PC-9 (cell line): ENCODE results near the gene THADA. TPM values are rescaled to one million over a fixed set of nuclear protein-coding genes. Genes with fewer than 3 reads are reported as not detected.

Experiments
- BruUV-seq: library from RNA; stranded (reverse); fragments of 400-500 nt; replicated peaks from 2 replicates; lab custom pipeline; 2021; lab: Mats Ljungman, UMichigan
- CTCF ChIA-PET: fragments of 300-600 bp; sonication (Branson Sonifier 250); formaldehyde crosslinking; loops from one replicate; lab custom pipeline; 2022; ENCODE audit warnings: antibody characterized with exemption; lab: Charles Lee
- POLR2A ChIA-PET: fragments of 300-600 bp; sonication (Branson Sonifier 250); formaldehyde crosslinking; loops from one replicate; lab custom pipeline; 2022; ENCODE audit warnings: antibody characterized with exemption; ENCODE audit not compliant: unreplicated experiment; lab: Charles Lee
- DNase-seq, 2 experiments: peaks; one replicate each; pipeline versions ENCODE4 v3.0.0 to v3.0.0-alpha.2; 2015 to 2022; ENCODE audit warnings: mixed read lengths in 1 of 2
- H2AFZ ChIP-seq: fragments of 200-600 bp; sonication (generic); 2 replicates; pipeline ENCODE4 v1.8.1; 2017; ENCODE audit warnings: antibody characterized with exemption
- H3F3A ChIP-seq: fragments of 200-600 bp; sonication (generic); 2 replicates; pipeline ENCODE4 v1.8.1; 2017; ENCODE audit warnings: antibody characterized with exemption, mild to moderate bottlenecking, low read depth; ENCODE audit not compliant: insufficient read depth
- H3K27ac ChIP-seq: fragments of 200-600 bp; sonication (generic); 2 replicates; pipeline ENCODE4 v1.6.1; 2016; ENCODE audit warnings: mixed run types
- H3K27me3 ChIP-seq: fragments of 200-600 bp; sonication (generic); 2 replicates; pipeline ENCODE4 v1.6.1; 2016; ENCODE audit warnings: low read depth, mixed run types; ENCODE audit not compliant: insufficient read depth
- H3K36me3 ChIP-seq: fragments of 200-600 bp; sonication (generic); 2 replicates; pipeline ENCODE4 v1.6.1; 2016; ENCODE audit warnings: low read depth, mixed run types
- H3K4me1 ChIP-seq: fragments of 200-600 bp; sonication (generic); replicated peaks from 2 replicates; pipeline ENCODE4 v1.6.1; 2016; ENCODE audit warnings: mixed run types; ENCODE audit not compliant: insufficient read depth
- H3K4me2 ChIP-seq: fragments of 200-600 bp; sonication (generic); 2 replicates; pipeline ENCODE4 v1.6.1; 2017; ENCODE audit warnings: mixed run types
- H3K4me3 ChIP-seq: fragments of 200-600 bp; sonication (generic); 2 replicates; pipeline ENCODE4 v1.6.1; 2016; ENCODE audit warnings: mixed run types
- H3K79me2 ChIP-seq: fragments of 200-600 bp; sonication (generic); 2 replicates; pipeline ENCODE4 v1.6.1; 2017; ENCODE audit warnings: low read depth, mixed run types
- H3K9me2 ChIP-seq: fragments of 200-600 bp; sonication (generic); 2 replicates; pipeline ENCODE4 v1.8.1; 2017; ENCODE audit warnings: mild to moderate bottlenecking; ENCODE audit not compliant: insufficient read depth
- H3K9me3 ChIP-seq: fragments of 200-600 bp; sonication (generic); 2 replicates; pipeline ENCODE4 v1.8.1; 2016; ENCODE audit warnings: low read depth; ENCODE audit not compliant: insufficient read depth
- H4K20me1 ChIP-seq: fragments of 200-600 bp; sonication (generic); 2 replicates; pipeline ENCODE4 v1.8.1; 2017; ENCODE audit not compliant: insufficient read depth
- EZH2 ChIP-seq: fragments of 200-600 bp; sonication (generic); IDR thresholded peaks from 2 replicates; pipeline ENCODE4 v1.8.0; 2017; ENCODE audit warnings: antibody characterized with exemption, low read depth
- intact Hi-C: fragments of 100-400 bp; cut with micrococcal nuclease; formaldehyde crosslinking; loops from one replicate; pipeline ENCODE4 v1.10.0; 2022; ENCODE audit not compliant: unreplicated experiment
- total RNA-seq: library from RNA; stranded (reverse); gene quantifications from 2 replicates; pipeline ENCODE4 v1.2.3, GENCODE V29; 2021
- TF ChIP-seq, protein P1 (sequence below): fragments of 200-600 bp; sonication (generic); conservative IDR thresholded peaks from 2 replicates; pipeline ENCODE4 v1.6.1; 2017; ENCODE audit warnings: mixed run types, antibody characterized with exemption, mild to moderate bottlenecking, moderate library complexity

Gene THADA
- total RNA-seq, 1 experiment from 2014 or later, result 28.1 TPM

DNA sequence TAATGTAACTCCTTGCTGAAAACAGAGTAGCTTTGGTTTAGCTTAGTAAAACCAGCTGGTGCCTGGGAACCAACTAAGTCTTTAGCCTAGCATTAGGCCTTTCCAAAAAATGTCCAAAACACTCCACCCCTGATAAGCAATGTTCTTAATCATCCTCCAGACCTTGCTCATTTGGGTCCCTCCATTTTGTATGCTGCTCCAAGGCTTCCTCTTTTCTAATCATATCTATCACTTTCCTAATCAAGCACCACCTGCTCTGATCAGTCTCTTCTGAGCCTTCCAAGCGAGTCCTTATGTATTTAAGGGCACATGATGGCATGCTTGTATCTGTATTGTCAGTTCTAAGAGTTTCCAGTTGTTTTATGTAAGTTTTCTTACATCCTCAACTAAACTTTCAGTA, 23.6 kb downstream of the THADA start:
- intact Hi-C loops, result no loop called here
- Histone ChIP-seq H3K27ac (no peak overlapping the region), H3K9me2 (no peaks in the 10 kb centered on the region), H3K4me3 (no peak overlapping the region), H3K27me3 (no peaks in the 10 kb centered on the region), H3K36me3 (peaks cover 65% of the 10 kb centered on the region), H4K20me1 (peaks cover 3% of the 10 kb centered on the region; the same call in 1 of the 2 replicates), H3K4me2 (no peak overlapping the region), H3F3A (0 out of 2 replicates have a peak, but pooled peaks cover 7% of the 10 kb centered on the region), H2AFZ (no peak overlapping the region), H3K4me1 (no peaks in the 10 kb centered on the region), H3K79me2 (no peaks in the 10 kb centered on the region), H3K9me3 (no peaks in the 10 kb centered on the region)
- ChIA-PET CTCF (interaction anchor here (0.6 kb wide), 1 partner anchor 634 kb away, joined by 7 read pairs; no protein-coding TSS in a partner anchor), POLR2A (interaction anchor here (0.7 kb wide), 1 partner anchor 516 kb away, joined by 5 read pairs; no protein-coding TSS in a partner anchor)
- no TSS peak for BruUV-seq
- TF ChIP-seq EZH2, result no peak
- DNase-seq, result no peak

DNA sequence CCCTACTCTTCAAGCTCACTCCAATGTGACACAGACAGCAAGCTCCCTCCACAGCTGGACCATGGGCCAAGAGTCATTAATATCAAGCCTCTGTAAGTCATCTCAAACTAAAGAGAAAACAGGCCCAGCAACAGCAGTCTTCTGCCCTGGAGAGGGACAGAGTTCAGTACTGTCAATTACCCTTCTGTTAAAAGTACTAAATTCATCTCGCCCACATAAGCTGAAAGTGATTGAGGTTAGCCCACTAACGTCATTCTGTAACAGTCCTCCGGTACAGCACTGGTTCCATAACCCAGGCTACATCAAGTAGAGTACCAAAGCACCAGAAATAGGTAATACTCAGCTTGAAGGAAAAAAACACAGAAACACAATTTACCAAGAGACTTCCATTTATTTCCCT, 25.9 kb downstream of the THADA start:
- Histone ChIP-seq H3K27me3 (no peaks in the 10 kb centered on the region), H3F3A (no peaks in the 10 kb centered on the region), H3K4me2 (no peak overlapping the region), H3K27ac (no peak overlapping the region), H4K20me1 (no peaks in the 10 kb centered on the region), H3K9me3 (no peaks in the 10 kb centered on the region), H3K79me2 (no peaks in the 10 kb centered on the region), H3K36me3 (peaks cover 48% of the 10 kb centered on the region), H3K4me1 (no peaks in the 10 kb centered on the region), H3K9me2 (no peaks in the 10 kb centered on the region), H3K4me3 (no peak overlapping the region), H2AFZ (no peak overlapping the region)
- CTCF ChIA-PET, result no interaction called here
- DNase-seq, result no peak
- TF ChIP-seq EZH2, result no peak
- POLR2A ChIA-PET, result no interaction called here
- BruUV-seq, result no TSS peak
- intact Hi-C loops, result no loop called here

DNA sequence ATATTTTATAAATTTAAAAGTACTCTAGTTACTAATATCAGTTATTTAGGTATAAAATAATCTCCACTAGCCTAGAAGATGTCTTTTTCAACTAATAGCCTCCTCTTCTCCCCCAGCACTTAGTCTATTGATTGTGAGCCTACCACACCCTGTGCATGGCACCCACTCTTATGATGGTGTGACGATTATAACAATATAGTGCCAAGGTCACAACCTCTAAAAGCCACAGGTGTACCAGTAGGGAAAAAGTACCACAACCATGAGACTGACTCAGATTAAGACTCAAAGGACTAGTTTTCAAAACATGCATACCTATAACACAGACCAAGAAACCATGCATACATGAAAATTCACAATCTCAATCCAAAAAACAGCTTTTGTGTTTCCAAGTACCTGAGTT, 27.6 kb downstream of the THADA start:
- intact Hi-C loops, result no loop called here
- BruUV-seq, result no TSS peak
- Histone ChIP-seq H2AFZ (no peak overlapping the region), H3F3A (no peaks in the 10 kb centered on the region), H3K36me3 (peaks cover 32% of the 10 kb centered on the region), H3K27ac (no peak overlapping the region), H3K9me3 (no peaks in the 10 kb centered on the region), H3K4me1 (no peaks in the 10 kb centered on the region), H3K27me3 (no peaks in the 10 kb centered on the region), H3K9me2 (no peaks in the 10 kb centered on the region), H3K4me3 (no peak overlapping the region), H4K20me1 (no peaks in the 10 kb centered on the region), H3K79me2 (no peaks in the 10 kb centered on the region), H3K4me2 (no peak overlapping the region)
- CTCF ChIA-PET, result no interaction called here
- TF ChIP-seq, protein P1, sequence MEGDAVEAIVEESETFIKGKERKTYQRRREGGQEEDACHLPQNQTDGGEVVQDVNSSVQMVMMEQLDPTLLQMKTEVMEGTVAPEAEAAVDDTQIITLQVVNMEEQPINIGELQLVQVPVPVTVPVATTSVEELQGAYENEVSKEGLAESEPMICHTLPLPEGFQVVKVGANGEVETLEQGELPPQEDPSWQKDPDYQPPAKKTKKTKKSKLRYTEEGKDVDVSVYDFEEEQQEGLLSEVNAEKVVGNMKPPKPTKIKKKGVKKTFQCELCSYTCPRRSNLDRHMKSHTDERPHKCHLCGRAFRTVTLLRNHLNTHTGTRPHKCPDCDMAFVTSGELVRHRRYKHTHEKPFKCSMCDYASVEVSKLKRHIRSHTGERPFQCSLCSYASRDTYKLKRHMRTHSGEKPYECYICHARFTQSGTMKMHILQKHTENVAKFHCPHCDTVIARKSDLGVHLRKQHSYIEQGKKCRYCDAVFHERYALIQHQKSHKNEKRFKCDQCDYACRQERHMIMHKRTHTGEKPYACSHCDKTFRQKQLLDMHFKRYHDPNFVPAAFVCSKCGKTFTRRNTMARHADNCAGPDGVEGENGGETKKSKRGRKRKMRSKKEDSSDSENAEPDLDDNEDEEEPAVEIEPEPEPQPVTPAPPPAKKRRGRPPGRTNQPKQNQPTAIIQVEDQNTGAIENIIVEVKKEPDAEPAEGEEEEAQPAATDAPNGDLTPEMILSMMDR, result no peak
- no peak for TF ChIP-seq EZH2
- DNase-seq, result no peak
- POLR2A ChIA-PET, result no interaction called here

DNA sequence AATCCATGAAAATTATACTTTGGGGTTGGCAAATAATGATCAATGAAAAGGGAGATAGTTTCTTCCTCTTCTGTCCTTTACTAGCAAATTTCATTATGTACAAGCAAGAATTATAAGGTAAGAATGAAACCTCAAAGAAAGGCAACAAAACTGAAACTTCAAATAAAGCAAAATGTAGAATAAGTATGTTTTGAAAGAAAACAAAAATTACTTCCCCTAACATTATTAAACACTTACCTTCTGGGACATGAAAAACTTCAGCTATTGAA, 29.4 kb downstream of the THADA start:
- H3K9me2 ChIP-seq, result no peaks in the 10 kb centered on the region

More for the DNA sequence above, 29.4 kb downstream of the THADA start:
- no TSS peak for BruUV-seq
- Histone ChIP-seq H3K79me2 (no peaks in the 10 kb centered on the region), H4K20me1 (no peaks in the 10 kb centered on the region; the same call in 1 of the 2 replicates), H3K4me2 (no peak overlapping the region), H3K4me3 (no peak overlapping the region), H3K27ac (no peak overlapping the region), H3F3A (no peaks in the 10 kb centered on the region), H3K9me3 (no peaks in the 10 kb centered on the region), H3K36me3 (peaks cover 20% of the 10 kb centered on the region; the same call in 1 of the 2 replicates), H2AFZ (no peak overlapping the region), H3K27me3 (no peaks in the 10 kb centered on the region), H3K4me1 (no peaks in the 10 kb centered on the region)
- TF ChIP-seq EZH2, result no peak
- TF ChIP-seq, protein P1, result no peak
- ChIA-PET POLR2A (interaction anchor here (0.5 to 0.7 kb wide), 2 partner anchors 555 to 1246 kb away, joined by 3 to 4 read pairs; no protein-coding TSS in a partner anchor), CTCF (interaction anchor here (0.6 kb wide), 1 partner anchor 752 kb away, joined by 4 read pairs; no protein-coding TSS in a partner anchor)
- intact Hi-C loops, result no loop called here
- DNase-seq, result no peak
